ENCODE data around the gene KIFC3. TPM values are rescaled to one million over a fixed set of nuclear protein-coding genes. Genes with fewer than 3 reads are reported as not detected.

Gene KIFC3
- total and polyA plus RNA-seq, 7 donors, result 3.1 to 17.8 (median 6.6) TPM

- Histone ChIP-seq H3K27ac (no peak overlapping the region), H3K4me3 (no peak overlapping the region), H3K27me3 (ENCODE audit: insufficient read depth in 3 of 3, low read length in 2 of 3) (no peaks in the 10 kb centered on the region), H3K4me1 (peaks cover 42% of the 10 kb centered on the region), H3K36me3 (ENCODE audit: insufficient read depth in 1 of 2, low read depth in 1 of 2) (no peaks in the 10 kb centered on the region), H3K9me3 (no peaks in the 10 kb centered on the region)
- intact Hi-C loops (cut with DNase I), result no loop called here
- TF ChIP-seq, protein P1, sequence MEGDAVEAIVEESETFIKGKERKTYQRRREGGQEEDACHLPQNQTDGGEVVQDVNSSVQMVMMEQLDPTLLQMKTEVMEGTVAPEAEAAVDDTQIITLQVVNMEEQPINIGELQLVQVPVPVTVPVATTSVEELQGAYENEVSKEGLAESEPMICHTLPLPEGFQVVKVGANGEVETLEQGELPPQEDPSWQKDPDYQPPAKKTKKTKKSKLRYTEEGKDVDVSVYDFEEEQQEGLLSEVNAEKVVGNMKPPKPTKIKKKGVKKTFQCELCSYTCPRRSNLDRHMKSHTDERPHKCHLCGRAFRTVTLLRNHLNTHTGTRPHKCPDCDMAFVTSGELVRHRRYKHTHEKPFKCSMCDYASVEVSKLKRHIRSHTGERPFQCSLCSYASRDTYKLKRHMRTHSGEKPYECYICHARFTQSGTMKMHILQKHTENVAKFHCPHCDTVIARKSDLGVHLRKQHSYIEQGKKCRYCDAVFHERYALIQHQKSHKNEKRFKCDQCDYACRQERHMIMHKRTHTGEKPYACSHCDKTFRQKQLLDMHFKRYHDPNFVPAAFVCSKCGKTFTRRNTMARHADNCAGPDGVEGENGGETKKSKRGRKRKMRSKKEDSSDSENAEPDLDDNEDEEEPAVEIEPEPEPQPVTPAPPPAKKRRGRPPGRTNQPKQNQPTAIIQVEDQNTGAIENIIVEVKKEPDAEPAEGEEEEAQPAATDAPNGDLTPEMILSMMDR (IDR thresholded peaks at IDR 0.05), result no peak
- ATAC-seq (no peak), DNase-seq (peak in 1 of 2 donors; percentile 38)
- WGBS, 3 donors, result 77 to 83% (median 81%) methylated on average over 7 of the region's 7 CpGs
Observed at GRCh38 chr16:57807252-57807967, 5.1 kb upstream of the KIFC3 start.

GRCh38 chr16:57805176-57805575 lies 2.9 kb upstream of the KIFC3 start:
- no peaks in the 10 kb centered on the region for H3K9me3 ChIP-seq
- no peak overlapping the region for H3K4me3 ChIP-seq
- no peaks in the 10 kb centered on the region for H3K27me3 ChIP-seq (ENCODE audit: insufficient read depth in 3 of 3, low read length in 2 of 3)
- peaks cover 50% of the 10 kb centered on the region for H3K4me1 ChIP-seq
- no peak overlapping the region for H3K27ac ChIP-seq
- TF ChIP-seq, protein P1 (IDR thresholded peaks at IDR 0.05), result no peak
- DNase-seq, result no peak
- no peaks in the 10 kb centered on the region for H3K36me3 ChIP-seq (ENCODE audit: insufficient read depth in 1 of 2, low read depth in 1 of 2)
- intact Hi-C loops (cut with DNase I), result no loop called here
- no peak for ATAC-seq
- 82 to 89% (median 86%) methylated on average over 6 of the region's 6 CpGs for WGBS, 3 donors

GRCh38 chr16:57804111-57804837 lies 2.0 kb upstream of the KIFC3 start:
- no peaks in the 10 kb centered on the region for H3K36me3 ChIP-seq (ENCODE audit: insufficient read depth in 1 of 2, low read depth in 1 of 2)

GRCh38 chr16:57803134-57803990 lies 1.1 kb upstream of the KIFC3 start:
- DNase-seq, result peak in 1 of 2 donors; percentile 39
- intact Hi-C loops (cut with DNase I), result no loop called here

More at GRCh38 chr16:57804111-57804837, 2.0 kb upstream of the KIFC3 start:
- H3K27ac ChIP-seq, result peak overlapping the region; percentile 60
- WGBS, 3 donors, result 51 to 70% (median 58%) methylated on average over 5 of the region's 5 CpGs
- no peaks in the 10 kb centered on the region for H3K27me3 ChIP-seq (ENCODE audit: insufficient read depth in 3 of 3, low read length in 2 of 3)
- peaks cover 52% of the 10 kb centered on the region for H3K4me1 ChIP-seq
- TF ChIP-seq, protein P1 (IDR thresholded peaks at IDR 0.05), result no peak
- peak in 1 of 2 donors; percentile 4 for DNase-seq
- H3K4me3 ChIP-seq, result no peak overlapping the region
- no peaks in the 10 kb centered on the region for H3K9me3 ChIP-seq
- intact Hi-C loops (cut with DNase I), result no loop called here
- ATAC-seq, result no peak

More at GRCh38 chr16:57803134-57803990, 1.1 kb upstream of the KIFC3 start:
- Histone ChIP-seq H3K27ac (peak overlapping the region; percentile 60), H3K4me1 (peaks cover 51% of the 10 kb centered on the region), H3K4me3 (no peak overlapping the region), H3K9me3 (no peaks in the 10 kb centered on the region), H3K36me3 (ENCODE audit: insufficient read depth in 1 of 2, low read depth in 1 of 2) (no peaks in the 10 kb centered on the region), H3K27me3 (ENCODE audit: insufficient read depth in 3 of 3, low read length in 2 of 3) (no peaks in the 10 kb centered on the region)
- ATAC-seq, result peak; percentile 27 to 46 (median 40)
- WGBS, 3 donors, result 33 to 42% (median 35%) methylated on average over 16 of the region's 16 CpGs
- TF ChIP-seq, protein P1 (IDR thresholded peaks at IDR 0.05), result no peak
